ENCODE measurements around the gene ZNF775.

The ZNF775 gene

DNA sequence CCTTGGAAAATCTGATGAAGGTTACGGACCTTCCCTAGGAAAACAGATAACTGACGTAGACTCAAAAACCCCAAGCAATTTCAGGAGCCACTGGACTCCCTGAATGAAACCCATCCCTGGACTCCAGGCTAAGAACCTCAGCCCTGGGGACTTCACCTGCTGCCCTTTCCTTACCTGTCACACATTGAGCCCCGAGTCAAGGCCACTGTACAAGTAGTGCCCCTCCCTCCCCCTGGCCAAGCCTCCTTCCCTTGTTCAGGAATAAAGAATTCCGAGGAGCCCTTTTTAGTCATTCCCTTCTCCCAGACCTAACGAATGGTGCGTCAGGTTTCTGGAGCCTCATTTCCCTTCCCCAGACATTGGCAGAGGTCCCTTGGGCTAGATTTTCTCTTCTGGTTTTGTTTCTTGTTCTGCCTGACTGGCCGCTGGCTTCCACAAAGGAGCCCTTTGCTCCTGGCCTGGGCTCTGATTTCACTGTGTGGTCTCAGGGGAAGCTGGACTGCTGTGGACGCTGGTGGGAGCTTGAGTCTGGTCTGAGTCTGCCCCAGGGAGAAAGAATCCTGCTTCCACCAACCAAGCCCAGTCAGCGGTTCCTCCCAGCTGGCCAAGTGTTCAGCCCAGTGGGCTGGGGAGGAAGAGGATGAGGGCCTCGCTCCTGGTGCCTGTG lies 31.7 kb downstream of the ZNF775 start:
- in situ Hi-C loops (cut with HindIII; ENCODE audit: low pct_unique_long_range_greater_than_20kb, low sequenced_read_pairs): no loop called here
- no peak for DNase-seq (ENCODE audit: low read depth in 1 of 2, low spot score in 1 of 2)
- TF ChIP-seq JUND (IDR thresholded peaks at IDR 0.05; ENCODE audit: low read depth): no peak

DNA sequence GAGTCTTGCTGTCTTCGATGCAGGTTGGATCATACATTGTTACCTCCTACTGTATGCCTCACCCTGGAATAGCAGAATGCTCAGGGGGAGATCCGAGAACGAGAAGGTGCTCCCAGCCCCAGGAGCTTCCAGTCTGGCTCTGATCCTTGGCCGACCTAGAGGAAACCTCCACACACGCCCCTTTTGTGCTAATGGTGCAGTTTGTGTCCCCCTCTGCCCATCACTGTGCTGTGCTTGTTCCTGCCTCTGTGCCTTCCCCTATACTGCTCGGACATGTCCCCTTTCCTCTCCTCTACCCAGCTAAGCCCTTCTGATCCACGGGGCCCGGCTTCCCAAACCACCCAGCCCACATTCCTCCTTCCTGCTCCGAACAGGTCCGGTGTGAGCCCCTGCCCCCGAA lies 32.5 kb downstream of the ZNF775 start:
- TF ChIP-seq JUND (IDR thresholded peaks at IDR 0.05; ENCODE audit: low read depth): no peak
- no peak for DNase-seq (ENCODE audit: low read depth in 1 of 2, low spot score in 1 of 2)
- in situ Hi-C loops (cut with HindIII; ENCODE audit: low pct_unique_long_range_greater_than_20kb, low sequenced_read_pairs): no loop called here

GRCh38 chr7:150412016-150412415 lies 32.9 kb downstream of the ZNF775 start:
- DNase-seq (ENCODE audit: low read depth in 1 of 2, low spot score in 1 of 2): no peak
- no peak for TF ChIP-seq JUND (IDR thresholded peaks at IDR 0.05; ENCODE audit: low read depth)
- in situ Hi-C loops (cut with HindIII; ENCODE audit: low pct_unique_long_range_greater_than_20kb, low sequenced_read_pairs): no loop called here

DNA sequence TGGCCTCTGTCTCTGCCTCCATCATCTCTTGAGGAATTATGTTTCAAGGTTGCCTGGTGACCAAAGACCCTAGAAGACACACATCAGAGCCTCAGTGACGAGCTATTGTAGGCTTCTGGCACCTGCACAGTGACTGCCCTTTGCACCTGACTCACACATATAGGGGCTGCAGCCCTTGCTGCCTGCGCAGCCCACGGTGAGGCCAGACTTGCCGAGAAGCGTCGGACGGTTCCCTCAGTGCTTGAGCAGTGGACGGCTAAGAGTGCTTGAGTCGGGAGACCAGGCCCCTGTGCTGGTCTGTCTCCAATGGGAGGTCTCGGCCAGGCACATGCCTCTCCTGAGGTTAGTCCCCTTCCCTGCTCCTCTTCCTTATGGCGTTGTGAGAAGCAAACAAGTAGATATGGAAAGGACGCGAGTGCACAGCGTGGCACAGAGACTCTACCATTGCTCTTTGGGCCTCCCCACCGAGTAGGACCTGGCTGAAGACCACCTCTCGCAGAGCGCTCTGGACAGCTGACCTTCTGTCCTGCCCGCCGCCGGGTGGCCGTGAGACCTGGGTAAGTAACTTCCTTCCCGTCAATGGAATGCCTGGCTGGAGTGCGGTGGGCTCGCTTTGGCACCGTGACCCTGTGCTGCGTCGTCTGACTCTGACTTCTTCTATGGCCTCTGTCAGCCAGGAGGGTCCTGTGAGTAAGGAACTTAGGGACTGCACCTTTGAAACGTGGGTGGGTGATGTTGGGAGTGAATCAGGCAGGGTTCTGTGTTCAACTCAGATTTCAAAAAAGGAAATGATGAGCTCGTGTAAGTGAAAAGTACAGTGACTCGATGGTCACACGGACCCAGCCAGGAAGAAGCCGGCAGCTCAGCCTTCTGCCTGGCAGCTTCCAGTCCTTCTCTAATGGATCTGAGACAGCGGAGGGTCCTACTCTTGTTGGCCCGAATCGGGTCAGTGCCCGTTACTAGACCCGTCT lies 33.7 kb downstream of the ZNF775 start:
- no peak for TF ChIP-seq JUND (IDR thresholded peaks at IDR 0.05; ENCODE audit: low read depth)
- no peak for DNase-seq (ENCODE audit: low read depth in 1 of 2, low spot score in 1 of 2)
- in situ Hi-C loops (cut with HindIII; ENCODE audit: low pct_unique_long_range_greater_than_20kb, low sequenced_read_pairs): no loop called here

DNA sequence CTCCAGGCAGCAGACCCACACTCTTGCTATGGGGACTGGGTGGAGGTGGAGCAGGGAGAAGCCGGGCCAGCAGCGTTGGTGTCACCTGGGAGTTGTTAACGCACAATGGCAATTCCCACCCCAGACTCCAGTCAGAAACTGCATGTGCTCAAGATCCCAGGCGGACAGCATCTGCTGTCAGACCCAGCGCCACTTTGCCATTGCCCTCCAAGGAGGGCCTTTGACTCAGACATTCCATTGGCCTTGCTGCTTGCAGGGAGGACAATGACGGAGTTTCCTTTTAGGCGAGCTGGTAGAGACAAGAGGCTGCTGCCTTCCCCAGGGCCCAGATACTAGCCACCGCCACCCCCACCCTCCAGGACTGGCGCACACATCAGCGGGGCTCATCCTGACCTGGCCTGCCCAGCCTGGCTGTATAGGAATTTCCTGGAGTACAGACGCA lies 34.5 kb downstream of the ZNF775 start:
- in situ Hi-C loops (cut with HindIII; ENCODE audit: low pct_unique_long_range_greater_than_20kb, low sequenced_read_pairs): no loop called here
- TF ChIP-seq JUND (IDR thresholded peaks at IDR 0.05; ENCODE audit: low read depth): no peak
- DNase-seq (ENCODE audit: low read depth in 1 of 2, low spot score in 1 of 2): no peak

DNA sequence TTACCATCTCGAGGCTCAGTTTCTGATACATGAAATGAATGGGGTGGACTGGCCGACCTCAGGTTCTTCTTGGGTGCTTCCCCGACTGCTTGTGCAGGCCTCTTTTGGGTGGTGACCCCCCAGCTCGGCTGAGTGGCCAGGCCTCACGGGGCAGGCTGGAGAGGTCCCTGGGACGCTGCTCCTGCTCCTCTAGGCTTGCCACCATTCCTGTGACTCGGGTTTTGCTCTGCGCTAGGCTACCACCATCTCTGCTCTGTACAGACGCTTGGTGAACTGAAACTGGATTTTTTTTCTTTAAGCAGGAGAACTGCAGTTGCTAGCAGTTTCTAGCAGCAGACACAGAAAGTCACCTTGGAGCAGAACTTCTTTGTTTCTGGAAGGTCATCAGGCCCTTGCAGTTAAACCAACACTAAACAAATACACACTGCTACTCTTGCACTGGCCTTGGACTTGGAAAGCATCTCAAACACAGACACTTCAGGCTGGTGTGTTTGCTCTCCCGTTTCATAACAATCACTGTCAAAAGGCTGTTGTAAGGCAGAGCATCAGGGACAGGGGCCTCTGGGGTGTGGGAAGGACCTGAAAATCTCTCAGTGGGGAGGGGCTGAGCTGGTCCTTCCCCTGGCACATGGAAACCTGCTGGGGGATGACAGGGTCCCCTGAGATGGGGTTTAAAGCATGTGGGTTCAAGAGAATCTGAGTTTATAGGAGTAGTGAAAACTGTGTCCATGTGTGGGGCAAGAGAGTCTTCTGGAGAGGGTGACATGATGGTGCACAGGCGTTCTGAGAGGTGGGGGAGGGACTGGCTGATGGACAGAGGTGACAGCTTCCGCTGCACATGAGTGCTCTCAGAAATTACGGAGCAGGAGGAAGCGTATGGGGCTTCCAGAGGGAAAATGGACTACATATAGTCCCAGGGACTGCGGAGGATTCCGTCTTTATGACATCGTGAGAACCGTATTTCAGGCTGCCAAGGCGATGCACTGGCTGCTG lies 36.3 kb downstream of the ZNF775 start:
- TF ChIP-seq JUND (IDR thresholded peaks at IDR 0.05; ENCODE audit: low read depth): no peak
- in situ Hi-C loops (cut with HindIII; ENCODE audit: low pct_unique_long_range_greater_than_20kb, low sequenced_read_pairs): no loop called here
- no peak for DNase-seq (ENCODE audit: low read depth in 1 of 2, low spot score in 1 of 2)

DNA sequence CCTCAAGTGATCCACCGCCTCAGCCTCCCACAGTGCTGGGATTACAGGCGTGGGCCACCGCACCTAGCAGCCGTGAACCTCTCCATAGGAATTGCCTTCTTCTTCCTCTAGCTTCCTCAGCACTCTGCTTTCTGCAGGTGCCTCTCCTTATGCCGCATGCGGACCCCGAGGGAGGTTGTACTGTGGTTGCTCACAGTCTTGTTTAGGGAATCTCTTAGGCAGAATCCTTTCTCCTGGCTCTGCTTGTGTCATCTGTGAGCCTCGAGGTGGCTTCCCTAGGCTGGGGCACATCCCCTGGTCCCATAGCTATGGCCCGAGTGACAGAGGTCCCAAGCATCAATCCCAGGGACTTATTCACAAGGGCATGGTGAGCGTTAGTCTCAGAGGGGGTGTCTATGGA lies 38.1 kb downstream of the ZNF775 start:
- in situ Hi-C loops (cut with HindIII; ENCODE audit: low pct_unique_long_range_greater_than_20kb, low sequenced_read_pairs): no loop called here
- no peak for TF ChIP-seq JUND (IDR thresholded peaks at IDR 0.05; ENCODE audit: low read depth)

GRCh38 chr7:150417863-150418262 lies 38.7 kb downstream of the ZNF775 start:
- DNase-seq (ENCODE audit: low read depth in 1 of 2, low spot score in 1 of 2): no peak
- in situ Hi-C loops (cut with HindIII; ENCODE audit: low pct_unique_long_range_greater_than_20kb, low sequenced_read_pairs): no loop called here
- TF ChIP-seq JUND (IDR thresholded peaks at IDR 0.05; ENCODE audit: low read depth): no peak

More for the DNA sequence above, 38.1 kb downstream of the ZNF775 start:
- no peak for DNase-seq (ENCODE audit: low read depth in 1 of 2, low spot score in 1 of 2)

DNA sequence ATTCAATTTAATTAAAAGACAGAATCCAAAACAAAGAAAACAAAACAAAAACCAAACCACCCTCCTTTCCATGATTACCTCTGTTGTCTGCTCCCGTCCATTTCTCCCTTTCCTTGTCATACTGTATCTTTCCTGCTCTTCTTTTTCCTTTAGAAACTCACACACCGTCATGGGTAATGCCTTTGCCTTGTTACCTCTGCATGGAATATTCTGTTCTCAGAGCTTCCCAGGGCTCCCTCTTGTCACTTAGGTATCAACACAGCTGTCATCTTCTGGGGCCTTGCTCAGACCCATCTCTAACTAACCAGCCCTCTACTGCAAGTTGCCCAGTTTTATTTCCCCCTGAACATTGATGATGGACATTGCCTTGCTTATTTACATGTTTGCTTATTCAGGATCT lies 41.1 kb downstream of the ZNF775 start:
- no peak for TF ChIP-seq JUND (IDR thresholded peaks at IDR 0.05; ENCODE audit: low read depth)
- in situ Hi-C loops (cut with HindIII; ENCODE audit: low pct_unique_long_range_greater_than_20kb, low sequenced_read_pairs): no loop called here

GRCh38 chr7:150420987-150421674 lies 42.0 kb downstream of the ZNF775 start:
- DNase-seq (ENCODE audit: low read depth in 1 of 2, low spot score in 1 of 2): peak; percentile 76 to 78
- in situ Hi-C loops (cut with HindIII; ENCODE audit: low pct_unique_long_range_greater_than_20kb, low sequenced_read_pairs): no loop called here
- TF ChIP-seq JUND (IDR thresholded peaks at IDR 0.05; ENCODE audit: low read depth): no peak

More for the DNA sequence above, 41.1 kb downstream of the ZNF775 start:
- DNase-seq (ENCODE audit: low read depth in 1 of 2, low spot score in 1 of 2): no peak

- in situ Hi-C loops (cut with HindIII; ENCODE audit: low pct_unique_long_range_greater_than_20kb, low sequenced_read_pairs): no loop called here
- TF ChIP-seq JUND (IDR thresholded peaks at IDR 0.05; ENCODE audit: low read depth): no peak
- no peak for DNase-seq (ENCODE audit: low read depth in 1 of 2, low spot score in 1 of 2)
Observed at GRCh38 chr7:150421831-150422230, 42.7 kb downstream of the ZNF775 start.

DNA sequence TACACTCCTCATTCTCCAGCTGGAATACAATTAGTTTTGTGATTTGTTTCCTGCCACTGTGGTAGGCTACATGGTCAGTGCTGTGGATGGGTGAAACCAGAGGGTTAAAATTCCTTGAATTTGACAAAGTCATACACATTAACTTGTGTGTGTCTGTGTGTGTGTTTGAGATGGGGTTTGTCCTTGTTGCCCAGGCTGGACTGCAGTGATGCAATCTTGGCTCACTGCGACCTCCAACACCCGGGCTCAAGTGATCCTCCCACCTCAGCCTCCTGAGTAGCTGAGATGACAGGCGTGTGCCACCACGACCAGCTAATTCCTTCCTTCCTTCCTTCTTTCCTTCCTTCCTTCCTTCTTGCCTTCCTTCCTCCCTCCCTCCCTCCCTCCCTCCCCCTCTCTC lies 46.5 kb downstream of the ZNF775 start:
- no peak for TF ChIP-seq JUND (IDR thresholded peaks at IDR 0.05; ENCODE audit: low read depth)
- in situ Hi-C loops (cut with HindIII; ENCODE audit: low pct_unique_long_range_greater_than_20kb, low sequenced_read_pairs): no loop called here
- DNase-seq (ENCODE audit: low read depth in 1 of 2, low spot score in 1 of 2): no peak

Data from T47D (cell line).